GM19324 (cell line): ENCODE data around the gene HECTD4.

Experiments
- ATAC-seq: cut with Tn5 transposase; IDR thresholded peaks from one replicate; pipeline ENCODE4 v1.9.1; 2021; ENCODE audit warnings: mild to moderate bottlenecking, moderate library complexity; ENCODE audit not compliant: unreplicated experiment, low FRiP score

HECTD4 gene

GRCh38 chr12:112185093-112185923, 196.9 kb downstream of the HECTD4 start:
- no peak for ATAC-seq

DNA sequence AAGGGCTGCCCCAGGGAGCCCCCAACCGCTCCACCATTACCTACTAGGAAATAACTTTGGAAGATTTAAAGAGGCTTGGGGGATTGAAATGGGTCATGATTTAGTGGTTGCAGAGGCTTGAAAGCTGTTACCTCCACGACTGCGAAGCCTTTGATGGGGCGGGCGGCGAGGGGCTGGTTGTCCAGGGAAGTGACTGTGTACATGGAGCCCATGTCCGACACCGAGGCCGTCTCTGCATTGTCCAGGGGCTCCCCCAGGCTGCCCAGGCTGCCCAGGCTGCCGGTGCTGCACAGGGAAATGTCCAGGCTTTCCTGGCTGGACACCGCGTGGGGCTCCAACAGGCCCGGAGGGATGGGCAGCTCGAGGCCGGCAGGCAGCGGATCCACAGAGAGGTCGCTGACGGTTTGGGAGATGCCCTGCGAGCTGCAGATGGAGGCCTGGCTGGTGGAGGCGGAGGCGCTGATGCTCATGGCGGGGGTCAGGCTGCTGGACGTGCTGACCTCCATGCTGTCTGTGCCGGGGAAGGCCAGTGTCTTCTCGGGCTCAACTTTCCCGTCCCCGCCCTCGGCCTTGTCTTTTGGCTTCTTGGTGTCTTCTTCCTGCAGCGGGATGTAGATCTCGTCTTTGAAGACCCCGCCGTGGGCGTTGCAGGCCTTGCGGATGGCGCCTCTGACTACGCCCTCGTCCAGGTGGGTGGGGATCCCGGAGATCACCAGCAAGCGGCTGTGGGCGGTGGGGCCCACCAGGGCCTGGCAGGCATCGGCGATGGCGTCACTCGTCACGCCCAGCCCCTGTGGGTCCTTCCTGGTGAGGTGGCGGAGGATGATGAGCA, 198.0 kb downstream of the HECTD4 start:
- no peak for ATAC-seq

DNA sequence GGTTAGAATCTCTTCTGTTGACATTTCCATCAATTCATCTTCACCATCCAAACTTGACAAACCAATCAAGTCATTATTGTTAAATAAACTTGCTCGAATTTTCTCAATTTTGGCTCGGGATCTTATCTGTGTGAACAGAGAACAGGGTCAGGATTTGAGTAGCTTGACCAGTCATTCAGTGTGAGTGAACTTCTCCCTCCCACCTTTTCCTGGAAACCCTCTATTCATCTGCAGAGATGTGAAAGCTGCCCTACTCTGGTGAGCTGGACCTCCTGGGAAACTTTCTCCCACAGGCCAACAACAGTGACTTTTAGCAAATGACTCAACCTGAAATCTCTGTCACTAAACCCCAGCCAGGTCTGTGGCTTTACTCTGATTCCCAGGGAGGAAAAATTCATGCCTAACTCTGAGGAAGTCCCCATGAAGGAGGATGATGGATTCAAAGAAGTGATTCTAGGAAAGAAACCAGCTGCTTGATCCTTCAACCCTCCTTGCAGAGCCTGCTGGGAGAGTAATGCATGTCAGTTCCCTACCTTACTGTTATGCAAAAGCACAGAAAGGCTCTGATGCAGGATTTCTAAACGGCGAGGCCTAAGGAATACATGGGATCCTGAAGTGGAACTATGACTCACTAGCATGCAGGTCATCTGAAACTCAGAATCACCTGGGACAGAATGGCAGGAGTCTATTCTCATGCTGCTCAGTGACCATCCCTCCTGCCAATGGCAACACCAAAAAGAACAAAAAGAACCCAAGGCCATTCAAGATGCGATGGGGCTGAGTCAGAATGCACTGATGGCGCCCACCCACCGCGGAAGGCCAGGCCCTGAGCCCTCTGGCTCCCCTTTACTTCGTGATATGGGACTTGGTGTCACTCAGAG, 198.8 kb downstream of the HECTD4 start:
- ATAC-seq, result no peak

- ATAC-seq, result no peak
Measured at GRCh38 chr12:112182499-112182898, 199.7 kb downstream of the HECTD4 start.

- no peak for ATAC-seq
Measured at GRCh38 chr12:112180422-112180821, 201.8 kb downstream of the HECTD4 start.

- no peak for ATAC-seq
Measured at GRCh38 chr12:112179916-112180315, 202.3 kb downstream of the HECTD4 start.

DNA sequence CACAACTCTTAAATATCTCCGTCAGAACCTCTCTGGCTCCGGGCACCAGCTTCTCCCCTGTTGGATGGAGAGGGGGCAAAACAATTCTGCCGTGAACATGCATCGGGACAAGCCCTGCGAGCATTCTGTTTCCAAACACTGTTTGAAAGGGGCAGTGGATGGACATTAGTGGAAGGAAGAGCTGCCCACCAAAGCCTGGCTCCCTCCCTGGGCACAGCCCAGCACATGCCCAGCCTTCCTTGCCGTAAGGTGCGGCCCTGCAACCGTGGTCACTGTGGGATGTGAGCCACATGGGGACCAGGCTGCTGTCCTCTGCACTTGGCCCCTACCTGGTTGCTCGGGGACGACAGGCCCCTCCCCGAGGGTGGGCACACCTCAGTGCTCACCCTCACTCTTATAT, 202.9 kb downstream of the HECTD4 start:
- no peak for ATAC-seq

- ATAC-seq, result no peak
Measured at GRCh38 chr12:112178796-112179195, 203.4 kb downstream of the HECTD4 start.

GRCh38 chr12:112176321-112177010, 205.8 kb downstream of the HECTD4 start:
- ATAC-seq, result no peak

- no peak for ATAC-seq
Measured at GRCh38 chr12:112175361-112176155, 206.7 kb downstream of the HECTD4 start.

DNA sequence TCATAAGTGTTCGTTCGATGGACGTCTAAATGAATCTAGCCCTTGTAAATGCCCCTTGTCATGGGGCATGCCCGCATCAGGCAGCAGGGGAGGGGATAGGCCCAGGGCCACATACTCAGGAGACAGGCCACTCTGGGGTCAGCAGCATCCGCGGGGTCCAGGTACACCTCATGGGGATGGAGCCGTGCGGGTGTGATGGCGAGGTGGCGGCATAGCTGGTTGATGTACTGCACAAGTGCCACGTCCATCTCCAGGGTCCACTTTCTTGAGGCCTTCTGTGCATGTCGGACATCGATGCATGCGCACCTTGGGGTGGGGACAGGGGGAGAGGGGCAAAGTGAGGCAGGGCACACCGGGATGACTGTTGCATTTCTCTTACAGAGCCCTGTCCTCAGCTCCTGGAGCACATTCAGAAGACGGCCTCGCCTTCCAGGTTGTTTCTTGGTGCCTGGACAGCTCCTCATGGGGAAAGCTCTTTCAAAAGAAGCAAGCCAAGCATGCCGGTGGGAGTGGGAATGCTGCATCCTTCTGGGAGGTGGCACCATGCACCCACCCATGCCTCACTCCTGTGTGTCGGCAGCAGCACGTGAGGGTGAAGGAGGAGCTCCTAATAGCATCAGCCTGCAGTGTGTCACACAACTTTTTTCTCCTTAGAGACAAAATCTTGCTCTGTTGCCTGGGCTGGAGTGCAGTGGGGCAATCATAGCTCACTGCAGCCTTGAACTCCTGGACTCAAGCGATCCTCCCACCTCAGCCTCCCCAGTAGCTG, 209.5 kb downstream of the HECTD4 start:
- no peak for ATAC-seq

DNA sequence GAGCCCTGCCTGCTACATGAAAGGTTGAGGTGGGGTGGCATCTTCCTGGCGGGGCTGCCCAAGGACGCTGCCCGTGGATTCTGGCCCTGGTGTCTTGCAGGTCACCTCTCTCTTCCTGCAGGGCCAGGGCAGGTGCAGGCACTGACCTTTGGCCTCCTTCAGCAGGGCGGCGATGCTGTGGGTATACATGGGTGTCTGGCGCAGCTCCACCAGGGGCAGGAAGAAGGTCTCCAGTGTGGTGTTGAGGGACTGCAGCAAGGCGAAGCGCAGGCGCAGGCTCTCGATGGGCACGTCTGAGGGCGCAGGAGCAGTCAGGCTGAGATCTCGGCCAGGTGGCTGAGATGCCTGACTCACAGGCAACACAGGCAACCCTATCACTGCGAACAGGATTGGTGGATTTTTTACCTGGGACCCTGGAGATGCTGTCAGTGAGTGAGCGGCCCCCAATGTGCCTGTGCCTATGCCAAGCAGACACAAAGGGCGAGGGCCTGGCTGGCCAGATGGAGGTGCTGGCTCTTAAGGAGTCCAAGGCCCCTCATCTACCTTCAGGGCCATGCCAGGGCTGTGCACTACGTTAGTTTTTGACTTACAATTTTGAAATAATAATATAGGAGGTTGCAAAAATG, 211.1 kb downstream of the HECTD4 start:
- no peak for ATAC-seq

- no peak for ATAC-seq
Measured at GRCh38 chr12:112170376-112170775, 211.9 kb downstream of the HECTD4 start.

- ATAC-seq, result no peak
Measured at GRCh38 chr12:112169966-112170365, 212.3 kb downstream of the HECTD4 start.

DNA sequence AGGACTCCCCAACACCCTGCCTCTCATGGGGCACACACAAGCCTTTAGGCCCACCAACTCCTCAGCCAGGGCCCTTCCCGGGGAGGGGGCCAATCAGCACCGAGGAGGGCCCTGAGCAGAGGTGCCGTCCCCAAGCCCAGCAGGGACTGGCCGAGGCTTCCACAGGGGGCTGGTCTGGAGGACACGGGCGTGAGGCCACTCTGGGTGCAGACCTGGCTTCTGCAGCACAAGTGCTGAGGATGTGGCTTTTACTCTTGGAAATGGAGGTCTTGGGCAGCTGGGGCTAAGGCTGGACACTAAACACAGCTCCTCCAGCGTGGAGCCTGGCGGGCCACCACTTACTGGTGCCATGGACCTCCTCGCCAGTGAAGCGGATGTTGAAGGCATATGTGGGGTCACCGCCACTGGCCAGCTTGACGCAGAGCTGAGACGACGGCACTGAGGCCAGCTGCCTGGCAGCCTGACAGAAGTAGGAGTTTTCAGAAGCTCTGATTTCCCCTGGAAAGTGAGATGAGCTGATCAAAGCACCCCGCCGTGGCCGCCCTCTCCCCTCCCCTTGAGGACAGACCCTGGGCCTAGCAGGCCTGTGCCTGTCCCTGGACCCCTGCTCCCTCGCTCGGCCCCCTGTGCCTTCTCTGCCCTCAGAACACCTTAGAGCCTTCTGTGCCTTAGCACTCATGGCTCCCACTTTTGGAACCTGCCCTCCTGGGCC, 212.9 kb downstream of the HECTD4 start:
- no peak for ATAC-seq

GRCh38 chr12:112168561-112168971, 213.7 kb downstream of the HECTD4 start:
- ATAC-seq, result no peak

GRCh38 chr12:112167718-112168525, 214.3 kb downstream of the HECTD4 start:
- ATAC-seq, result no peak
